Testis (tissue), 3 donors: ENCODE measurements around the gene GRIP2. TPM values are rescaled to one million over a fixed set of nuclear protein-coding genes. Genes with fewer than 3 reads are reported as not detected.
"Not testable (repeated sequence)": the region's sequence is repeated elsewhere in the genome, so short reads cannot be mapped to it uniquely, and the experiment has no call there.

ENCODE experiments used
- DNase-seq: peaks from one replicate; pipeline ENCODE4 v3.0.0-alpha.2; 2019
- H3K27ac ChIP-seq, 2 donors: fragments of 200-600 bp; sonication (generic); one replicate each; pipeline ENCODE4 v1.5.1; 2019
- H3K27me3 ChIP-seq: fragments of 200-600 bp; sonication (generic); one replicate; pipeline ENCODE4 v1.5.1; 2019
- H3K36me3 ChIP-seq: fragments of 200-600 bp; sonication (generic); one replicate; pipeline ENCODE4 v1.5.1; 2017; ENCODE audit warnings: low read depth; ENCODE audit errors: missing control alignments
- H3K4me1 ChIP-seq: fragments of 200-600 bp; sonication (generic); one replicate; pipeline ENCODE4 v1.5.1; 2019
- H3K4me3 ChIP-seq, 2 donors: fragments of 200-600 bp; sonication (generic); one replicate each; pipeline ENCODE4 v1.5.1; 2017 to 2019
- H3K9me3 ChIP-seq: fragments of 200-600 bp; sonication (generic); one replicate; pipeline ENCODE4 v1.5.1; 2017
- CTCF ChIP-seq, 3 experiments: fragments of 450-650 bp in 2 of 3; fragments of 200-600 bp in 1 of 3; sonication (generic) in 1 of 3; IDR thresholded peaks; one replicate each; pipeline ENCODE4 v1.5.1; 2016 to 2019; ENCODE audit warnings: antibody characterized with exemption in 3 of 3, mild to moderate bottlenecking in 2 of 3, moderate library complexity in 1 of 3
- POLR2A ChIP-seq: fragments of 450-650 bp; IDR thresholded peaks from one replicate; pipeline ENCODE4 v1.6.1; 2017; ENCODE audit warnings: antibody characterized with exemption, mild to moderate bottlenecking, moderate library complexity
- WGBS, 2 donors: methylation state at CpG; one replicate each; pipeline ENCODE4 v1.1.5; 2018; 5-methylcytosine and 5-hydroxymethylcytosine counted together
- intact Hi-C: fragments of 100-400 bp; cut with DNase I; formaldehyde crosslinking; loops from one replicate; pipeline ENCODE4 v1.15.1; 2023; ENCODE audit warnings: low total_unique reads
- polyA plus RNA-seq: library from polyadenylated mRNA; stranded (reverse); fragments of 350-450 nt; fragmentation: Illumina TruSeq; extraction: RNeasy Lipid Tissue Mini Kit (QIAGEN cat#74804); gene quantifications from one replicate; pipeline ENCODE4 v1.2.3, GENCODE V29; 2014; ENCODE audit warnings: low read depth, low replicate concordance; ENCODE audit not compliant: insufficient read depth
- total RNA-seq, 2 donors: library from RNA; depleted of rRNA; stranded (reverse); fragments of >200 nt; gene quantifications; one replicate each; pipeline ENCODE4 v1.2.3, GENCODE V29; 2016

GRIP2 gene
- total and polyA plus RNA-seq, 3 donors from 2014 or later: 2.4 to 3.2 (median 2.7) TPM

GRCh38 chr3:14517601-14518431 is 22.3 kb downstream of the GRIP2 start:
- no peak for DNase-seq
- H3K27me3 ChIP-seq: no peaks in the 10 kb centered on the region
- H3K9me3 ChIP-seq: no peaks in the 10 kb centered on the region
- TF ChIP-seq CTCF (IDR thresholded peaks at IDR 0.05) (no peak), POLR2A (no peak)
- H3K36me3 ChIP-seq: no peaks in the 10 kb centered on the region
- no peak overlapping the region for H3K4me3 ChIP-seq
- H3K27ac ChIP-seq: no peak overlapping the region
- WGBS, 2 donors: 88 to 90% methylated on average over 18 to 22 of the region's 22 CpGs
- intact Hi-C loops: no loop called here
- no peaks in the 10 kb centered on the region for H3K4me1 ChIP-seq

GRCh38 chr3:14516738-14517345 is 23.3 kb downstream of the GRIP2 start:
- no peak overlapping the region for H3K27ac ChIP-seq
- no peak for DNase-seq
- H3K36me3 ChIP-seq: no peaks in the 10 kb centered on the region
- H3K4me3 ChIP-seq: no peak overlapping the region
- 78 to 88% methylated on average over 13 of the region's 13 CpGs for WGBS, 2 donors
- H3K27me3 ChIP-seq: no peaks in the 10 kb centered on the region
- TF ChIP-seq CTCF (IDR thresholded peaks at IDR 0.05) (no peak), POLR2A (no peak)
- no peaks in the 10 kb centered on the region for H3K9me3 ChIP-seq
- intact Hi-C loops: no loop called here
- no peaks in the 10 kb centered on the region for H3K4me1 ChIP-seq

GRCh38 chr3:14515526-14515925 is 24.6 kb downstream of the GRIP2 start:
- H3K4me3 ChIP-seq, H3K9me3 ChIP-seq, H3K4me1 ChIP-seq, H3K27me3 ChIP-seq, H3K27ac ChIP-seq, intact Hi-C loops, DNase-seq, H3K36me3 ChIP-seq: not testable (repeated sequence)
- WGBS, 2 donors: 96% methylated on average over 11 of the region's 11 CpGs

- no peak for DNase-seq
- TF ChIP-seq POLR2A (no peak), CTCF (IDR thresholded peaks at IDR 0.05) (no peak)
- H3K9me3 ChIP-seq: no peaks in the 10 kb centered on the region
- no peaks in the 10 kb centered on the region for H3K4me1 ChIP-seq
- H3K4me3 ChIP-seq: no peak overlapping the region
- H3K27ac ChIP-seq: no peak overlapping the region
- H3K27me3 ChIP-seq: no peaks in the 10 kb centered on the region
- WGBS, 2 donors: 86 to 88% methylated on average over 15 to 17 of the region's 17 CpGs
- no peaks in the 10 kb centered on the region for H3K36me3 ChIP-seq
- intact Hi-C loops: loop anchor here (5.0 kb wide), 1 partner anchor 33 kb away; no protein-coding TSS in a partner anchor
Measured at GRCh38 chr3:14514323-14514720, 25.8 kb downstream of the GRIP2 start.

- 79 to 81% methylated on average over 13 to 18 of the region's 18 CpGs for WGBS, 2 donors
Measured at GRCh38 chr3:14513566-14514322, 26.4 kb downstream of the GRIP2 start.

More at GRCh38 chr3:14513566-14514322, 26.4 kb downstream of the GRIP2 start:
- intact Hi-C loops: loop anchor here (5.0 kb wide), 1 partner anchor 34 kb away; no protein-coding TSS in a partner anchor
- Histone ChIP-seq H3K36me3 (no peaks in the 10 kb centered on the region), H3K4me3 (no peak overlapping the region), H3K4me1 (peaks cover 4% of the 10 kb centered on the region), H3K9me3 (no peaks in the 10 kb centered on the region), H3K27me3 (no peaks in the 10 kb centered on the region), H3K27ac (no peak overlapping the region)
- no peak for DNase-seq
- TF ChIP-seq POLR2A (no peak), CTCF (IDR thresholded peaks at IDR 0.05) (no peak)
